Neural cell (in vitro differentiated cells): ENCODE results near the gene NR4A3. TPM values are rescaled to one million over a fixed set of nuclear protein-coding genes. Genes with fewer than 3 reads are reported as not detected.

ENCODE experiments used
- H2AFZ ChIP-seq: fragments of 200-600, 300-800 bp; sonication (generic), shearing (Covaris generic); 2 replicates; pipeline ENCODE4 v1.6.0; 2014; ENCODE audit warnings: low read depth, mild to moderate bottlenecking, antibody characterized with exemption, low read length, moderate library complexity
- H3F3A ChIP-seq: fragments of 200-600 bp; shearing (Covaris generic); 2 replicates; pipeline ENCODE4 v1.6.1; 2016; ENCODE audit warnings: mild to moderate bottlenecking, moderate library complexity, mixed read lengths, antibody characterized with exemption, low read length; ENCODE audit not compliant: insufficient read depth, poor library complexity, severe bottlenecking
- H3K27ac ChIP-seq: fragments of 200-600, 300-800 bp; sonication (generic), shearing (Covaris generic); 2 replicates; pipeline ENCODE4 v1.5.1; 2014; ENCODE audit warnings: mild to moderate bottlenecking, low read length, moderate library complexity
- H3K27me3 ChIP-seq: fragments of 300-800, 200-600 bp; sonication (generic), shearing (Covaris generic); 2 replicates; pipeline ENCODE4 v1.6.0; 2014; ENCODE audit warnings: mild to moderate bottlenecking, low read depth, low read length, moderate library complexity; ENCODE audit not compliant: insufficient read depth
- H3K36me3 ChIP-seq: fragments of 300-800, 200-600 bp; sonication (generic), shearing (Covaris generic); 2 replicates; pipeline ENCODE4 v1.5.1; 2014; ENCODE audit warnings: mild to moderate bottlenecking, antibody characterized with exemption, low read length, moderate library complexity; ENCODE audit not compliant: insufficient read depth
- H3K4me2 ChIP-seq: fragments of 300-800, 200-600 bp; sonication (generic), shearing (Covaris generic); 2 replicates; pipeline ENCODE4 v1.6.0; 2014; ENCODE audit warnings: mild to moderate bottlenecking, low read length
- H3K4me3 ChIP-seq: fragments of 300-800, 200-600 bp; sonication (generic), shearing (Covaris generic); 2 replicates; pipeline ENCODE4 v1.5.1; 2014; ENCODE audit warnings: mild to moderate bottlenecking, low read length, moderate library complexity
- H3K79me2 ChIP-seq: fragments of 200-600 bp; shearing (Covaris generic); replicated peaks from 2 replicates; pipeline ENCODE4 v1.6.0; 2014; ENCODE audit warnings: mild to moderate bottlenecking, low read length, moderate library complexity; ENCODE audit not compliant: insufficient read depth
- H3K9ac ChIP-seq: fragments of 300-800, 200-600 bp; sonication (generic), shearing (Covaris generic); 2 replicates; pipeline ENCODE4 v1.6.1; 2016; ENCODE audit warnings: mild to moderate bottlenecking, low read length, mixed read lengths
- H3K9me2 ChIP-seq: fragments of 200-600 bp; shearing (Covaris generic); 2 replicates; pipeline ENCODE4 v1.6.1; 2016; ENCODE audit warnings: mild to moderate bottlenecking, low read length, mixed read lengths; ENCODE audit not compliant: insufficient read depth
- H3K9me3 ChIP-seq: fragments of 200-600, 300-800 bp; sonication (generic), shearing (Covaris generic); 2 replicates; pipeline ENCODE4 v1.6.1; 2016; ENCODE audit warnings: mild to moderate bottlenecking, mixed run types, low read length, moderate library complexity, mixed read lengths
- H4K20me1 ChIP-seq: fragments of 200-600 bp; shearing (Covaris generic); 2 replicates; pipeline ENCODE4 v1.6.1; 2016; ENCODE audit warnings: mild to moderate bottlenecking, mixed run types; ENCODE audit not compliant: insufficient read depth
- CTCF ChIP-seq: fragments of 450-650 bp; IDR thresholded peaks from 2 replicates; pipeline ENCODE4 v1.5.1; 2014; ENCODE audit warnings: antibody characterized with exemption, mild to moderate bottlenecking, moderate library complexity; ENCODE audit not compliant: poor library complexity, severe bottlenecking
- EP300 ChIP-seq: fragments of 450-650 bp; conservative IDR thresholded peaks from 2 replicates; pipeline ENCODE4 v1.6.1; 2014; ENCODE audit warnings: antibody characterized with exemption, mild to moderate bottlenecking, moderate library complexity; ENCODE audit not compliant: poor library complexity, severe bottlenecking
- EZH2 ChIP-seq: fragments of 200-600, 300-800 bp; shearing (Covaris generic), sonication (generic); IDR thresholded peaks from 2 replicates; pipeline ENCODE4 v1.6.1; 2014; ENCODE audit warnings: antibody characterized with exemption, low read length, borderline replicate concordance, mild to moderate bottlenecking; ENCODE audit not compliant: insufficient read depth, poor library complexity, severe bottlenecking
- MXI1 ChIP-seq: fragments of 450-650 bp; conservative IDR thresholded peaks from 2 replicates; pipeline ENCODE4 v1.6.1; 2014; ENCODE audit warnings: antibody characterized with exemption, mild to moderate bottlenecking; ENCODE audit not compliant: poor library complexity, severe bottlenecking
- POLR2AphosphoS5 ChIP-seq: IDR thresholded peaks from 2 replicates; pipeline ENCODE4 v1.6.1; 2012
- RAD21 ChIP-seq: fragments of 450-650 bp; conservative IDR thresholded peaks from 2 replicates; pipeline ENCODE4 v1.6.1; 2014; ENCODE audit warnings: antibody characterized with exemption, mild to moderate bottlenecking, moderate library complexity
- REST ChIP-seq: IDR thresholded peaks from 2 replicates; pipeline ENCODE4 v1.6.1; 2012; ENCODE audit warnings: borderline replicate concordance
- SMC3 ChIP-seq: fragments of 450-650 bp; conservative IDR thresholded peaks from 2 replicates; pipeline ENCODE4 v1.6.1; 2014; ENCODE audit warnings: antibody characterized with exemption, mild to moderate bottlenecking, moderate library complexity; ENCODE audit not compliant: poor library complexity
- TAF1 ChIP-seq: IDR thresholded peaks from 2 replicates; pipeline ENCODE4 v1.6.1; 2012; ENCODE audit warnings: low read depth
- polyA plus RNA-seq: library from polyadenylated mRNA; depleted of rRNA; stranded (reverse); fragments of >200 nt; gene quantifications from 2 replicates; pipeline ENCODE4 v1.2.3, GENCODE V29; 2014

The NR4A3 gene
- polyA plus RNA-seq, 1 donor from 2014 or later, result 2.7 TPM

GRCh38 chr9:99822109-99822805 lies 572 bp downstream of the NR4A3 start:
- Histone ChIP-seq H3K9me2 (no peaks in the 10 kb centered on the region), H3K27me3 (peaks cover 36% of the 10 kb centered on the region), H3K4me3 (peak overlapping the region; percentile 98), H3K9me3 (no peaks in the 10 kb centered on the region), H3F3A (peaks cover 9% of the 10 kb centered on the region), H3K36me3 (peaks cover 5% of the 10 kb centered on the region), H3K79me2 (peaks cover 19% of the 10 kb centered on the region), H4K20me1 (no peaks in the 10 kb centered on the region), H2AFZ (peak overlapping the region; percentile 76), H3K4me2 (peak overlapping the region; percentile 92), H3K27ac (peak overlapping the region; percentile 97), H3K9ac (peak overlapping the region; percentile 98)
- TF ChIP-seq REST (peak; percentile 3), POLR2AphosphoS5 (no peak)

GRCh38 chr9:99822806-99823591 lies 1.3 kb downstream of the NR4A3 start:
- Histone ChIP-seq H3K36me3 (peaks cover 5% of the 10 kb centered on the region), H3K27ac (peak overlapping the region; percentile 97), H3K9ac (peak overlapping the region; percentile 98), H3K9me2 (no peaks in the 10 kb centered on the region), H3K27me3 (peaks cover 43% of the 10 kb centered on the region), H4K20me1 (no peaks in the 10 kb centered on the region), H2AFZ (peak overlapping the region; percentile 76), H3K4me3 (peak overlapping the region; percentile 98), H3K9me3 (no peaks in the 10 kb centered on the region), H3F3A (peaks cover 9% of the 10 kb centered on the region), H3K79me2 (peaks cover 14% of the 10 kb centered on the region), H3K4me2 (peak overlapping the region; percentile 92)
- TF ChIP-seq TAF1 (no peak), EP300 (peak; percentile 10), POLR2AphosphoS5 (peak; percentile 45), EZH2 (no peak), SMC3 (peak; percentile 57), MXI1 (peak; percentile 82), CTCF (peak; percentile 41), REST (peak; percentile 12), RAD21 (peak; percentile 61)
